H9 (cell line): ENCODE measurements around the gene BNIP1. TPM values are rescaled to one million over a fixed set of nuclear protein-coding genes. Genes with fewer than 3 reads are reported as not detected.

Experiments
- DNase-seq: peaks from one replicate; pipeline ENCODE4 v3.0.0-alpha.2; 2017
- H2AFZ ChIP-seq: one replicate; pipeline ENCODE4 v1.6.1; 2013; ENCODE audit warnings: mild to moderate bottlenecking, low read length, control low read depth, moderate library complexity
- H2AK5ac ChIP-seq: 2 replicates; pipeline ENCODE4 v1.6.1; 2013; ENCODE audit warnings: low read length, control low read depth, mixed read lengths; ENCODE audit not compliant: insufficient read length
- H2BK120ac ChIP-seq: one replicate; pipeline ENCODE4 v1.6.1; 2013; ENCODE audit warnings: low read depth, mild to moderate bottlenecking, low read length, control low read depth, inconsistent platforms; ENCODE audit not compliant: poor library complexity, severe bottlenecking
- H2BK12ac ChIP-seq: 2 replicates; pipeline ENCODE4 v1.6.1; 2013; ENCODE audit warnings: low read length, control low read depth, mixed read lengths, low read depth; ENCODE audit not compliant: insufficient read length
- H2BK15ac ChIP-seq: 2 replicates; pipeline ENCODE4 v1.6.1; 2013; ENCODE audit warnings: low read depth, low read length, control low read depth
- H2BK20ac ChIP-seq: one replicate; pipeline ENCODE4 v1.6.1; 2013; ENCODE audit warnings: low read depth, mild to moderate bottlenecking, low read length, control low read depth, inconsistent platforms; ENCODE audit not compliant: poor library complexity, severe bottlenecking
- H2BK5ac ChIP-seq: 2 replicates; pipeline ENCODE4 v1.6.1; 2013; ENCODE audit warnings: low read length, control low read depth, mixed read lengths; ENCODE audit not compliant: insufficient read length
- H3K14ac ChIP-seq: 2 replicates; pipeline ENCODE4 v1.6.1; 2013; ENCODE audit warnings: low read length, control low read depth; ENCODE audit not compliant: insufficient read depth
- H3K18ac ChIP-seq: 2 replicates; pipeline ENCODE4 v1.6.1; 2013; ENCODE audit warnings: low read depth, mild to moderate bottlenecking, mixed read lengths, low read length, control low read depth; ENCODE audit not compliant: insufficient read length
- H3K23ac ChIP-seq: 2 replicates; pipeline ENCODE4 v1.6.1; 2013; ENCODE audit warnings: low read length, control low read depth, mixed read lengths, low read depth; ENCODE audit not compliant: insufficient read length
- H3K23me2 ChIP-seq: 2 replicates; pipeline ENCODE4 v1.6.1; 2013; ENCODE audit warnings: low read depth, mild to moderate bottlenecking, mixed read lengths, low read length, control low read depth; ENCODE audit not compliant: insufficient read length, poor library complexity, severe bottlenecking
- H3K27ac ChIP-seq: 2 replicates; pipeline ENCODE4 v1.5.1; 2013; ENCODE audit warnings: low read length, control low read depth, mixed read lengths, low read depth; ENCODE audit not compliant: insufficient read length
- H3K27me3 ChIP-seq: 2 replicates; pipeline ENCODE4 v1.6.1; 2013; ENCODE audit warnings: low read length, control low read depth, inconsistent platforms; ENCODE audit not compliant: insufficient read depth
- H3K4ac ChIP-seq: 2 replicates; pipeline ENCODE4 v1.6.1; 2013; ENCODE audit warnings: low read depth, mild to moderate bottlenecking, control low read depth, inconsistent platforms, low read length, moderate library complexity
- H3K4me1 ChIP-seq: 2 replicates; pipeline ENCODE4 v1.6.1; 2013; ENCODE audit warnings: low read length, control low read depth, inconsistent platforms; ENCODE audit not compliant: insufficient read depth
- H3K4me2 ChIP-seq: 2 replicates; pipeline ENCODE4 v1.6.1; 2013; ENCODE audit warnings: low read length, control low read depth, mixed read lengths; ENCODE audit not compliant: insufficient read length, insufficient read depth
- H3K56ac ChIP-seq: 2 replicates; pipeline ENCODE4 v1.6.1; 2013; ENCODE audit warnings: low read depth, mild to moderate bottlenecking, mixed read lengths, low read length, control low read depth; ENCODE audit not compliant: insufficient read length
- H3K79me1 ChIP-seq: 2 replicates; pipeline ENCODE4 v1.6.1; 2013; ENCODE audit warnings: low read depth, mild to moderate bottlenecking, moderate library complexity, low read length, control low read depth, inconsistent platforms; ENCODE audit not compliant: insufficient read depth, poor library complexity, severe bottlenecking
- H3K79me2 ChIP-seq: 2 replicates; pipeline ENCODE4 v1.6.1; 2013; ENCODE audit warnings: low read length, control low read depth, inconsistent platforms; ENCODE audit not compliant: insufficient read depth
- H3K9ac ChIP-seq: 2 replicates; pipeline ENCODE4 v1.6.1; 2013; ENCODE audit warnings: low read length, control low read depth, mixed read lengths; ENCODE audit not compliant: insufficient read length; ENCODE audit errors: extremely low read depth
- H3K9me3 ChIP-seq: one replicate; pipeline ENCODE4 v1.6.1; 2013; ENCODE audit warnings: low read depth, low read length, inconsistent platforms; ENCODE audit not compliant: control insufficient read depth
- H3T11ph ChIP-seq: one replicate; pipeline ENCODE4 v1.6.1; 2013; ENCODE audit warnings: mild to moderate bottlenecking, low read length, control low read depth, inconsistent platforms
- H4K20me1 ChIP-seq: one replicate; pipeline ENCODE4 v1.6.1; 2013; ENCODE audit not compliant: control insufficient read depth, insufficient read length, insufficient read depth
- H4K5ac ChIP-seq: 2 replicates; pipeline ENCODE4 v1.6.1; 2013; ENCODE audit warnings: low read depth, mild to moderate bottlenecking, mixed read lengths, low read length, control low read depth; ENCODE audit not compliant: insufficient read length
- H4K8ac ChIP-seq: replicated peaks from 2 replicates; pipeline ENCODE4 v1.6.1; 2013; ENCODE audit warnings: low read length, control low read depth, mixed read lengths, low read depth; ENCODE audit not compliant: insufficient read length
- H4K91ac ChIP-seq: 2 replicates; pipeline ENCODE4 v1.6.1; 2013; ENCODE audit warnings: low read depth, mild to moderate bottlenecking, moderate library complexity, mixed read lengths, low read length, control low read depth; ENCODE audit not compliant: insufficient read length
- H3K27ac Mint-ChIP-seq, 3 experiments: 2 replicates in 2 of 3; 3 replicates in 1 of 3; pipeline ENCODE4 v1.8.0; 2020 to 2021; ENCODE audit warnings: mixed read lengths in 3 of 3, mild to moderate bottlenecking in 1 of 3, moderate library complexity in 1 of 3
- H3K27me3 Mint-ChIP-seq: 2 replicates; pipeline ENCODE4 v1.8.0; 2021; ENCODE audit warnings: low read depth, mild to moderate bottlenecking, moderate library complexity, mixed read lengths
- H3K36me3 Mint-ChIP-seq, 3 experiments: 2 replicates in 2 of 3; 3 replicates in 1 of 3; pipeline ENCODE4 v1.8.0; 2020 to 2021; ENCODE audit warnings: low read depth in 3 of 3, mixed read lengths in 3 of 3; ENCODE audit not compliant: insufficient read depth in 1 of 3
- H3K4me1 Mint-ChIP-seq, 2 experiments: 2 replicates each; pipeline ENCODE4 v1.8.0; 2020; ENCODE audit warnings: mixed read lengths in 2 of 2
- H3K4me3 Mint-ChIP-seq, 2 experiments: 2 replicates in 1 of 2; 3 replicates in 1 of 2; pipeline ENCODE4 v1.8.0; 2020 to 2021; ENCODE audit warnings: mild to moderate bottlenecking in 2 of 2, mixed read lengths in 2 of 2, moderate library complexity in 1 of 2
- H3K9me3 Mint-ChIP-seq, 2 experiments: 2 replicates in 1 of 2; 3 replicates in 1 of 2; pipeline ENCODE4 v1.8.0; 2020; ENCODE audit warnings: mild to moderate bottlenecking in 2 of 2, mixed read lengths in 2 of 2, moderate library complexity in 1 of 2
- CTCF ChIP-seq: fragments of 200-600 bp; sonication (generic); conservative IDR thresholded peaks from 3 replicates; pipeline ENCODE4 v1.8.0; 2021; ENCODE audit warnings: antibody characterized with exemption, mild to moderate bottlenecking
- WGBS: extraction: QIAGEN DNeasy Blood & Tissue Kit; methylation state at CpG from one replicate; pipeline ENCODE4 v1.1.7; 2013; ENCODE audit warnings: missing lambda C conversion rate, low lambda C conversion rate, mixed read lengths; ENCODE audit not compliant: insufficient read length; ENCODE audit errors: extremely low coverage; 5-methylcytosine and 5-hydroxymethylcytosine counted together
- total RNA-seq: library from RNA; stranded (reverse); gene quantifications from 2 replicates; pipeline ENCODE4 v1.2.1, GENCODE V29; 2021

Gene BNIP1
- total RNA-seq, 1 experiment from 2014 or later: 8.8 TPM

- no peak overlapping the region for H2AK5ac ChIP-seq
- no peaks in the 10 kb centered on the region for H3K27me3 Mint-ChIP-seq
- WGBS: no CpG with 5 or more reads among the region's 2 CpGs
- no peak overlapping the region for H3K56ac ChIP-seq
- H3K4me1 Mint-ChIP-seq: no peaks in the 10 kb centered on the region
- no peak overlapping the region for H3K4me3 Mint-ChIP-seq
- TF ChIP-seq CTCF: no peak
- H2BK12ac ChIP-seq: no peak overlapping the region
- H3K23me2 ChIP-seq: no peaks in the 10 kb centered on the region
- no peak overlapping the region for H2BK5ac ChIP-seq
- H4K91ac ChIP-seq: no peak overlapping the region
- no peak overlapping the region for H3K18ac ChIP-seq
- no peak overlapping the region for H3K9ac ChIP-seq
- H3K9me3 ChIP-seq: no peaks in the 10 kb centered on the region
- no peak overlapping the region for H3T11ph ChIP-seq
- H3K79me2 ChIP-seq: no peaks in the 10 kb centered on the region
- no peak overlapping the region for H4K5ac ChIP-seq
- H3K27ac ChIP-seq: no peak overlapping the region
- no peak overlapping the region for H2BK15ac ChIP-seq
- no peak overlapping the region for H2AFZ ChIP-seq
- DNase-seq: no peak
- no peaks in the 10 kb centered on the region for H3K79me1 ChIP-seq
- H4K20me1 ChIP-seq: no peaks in the 10 kb centered on the region
- no peak overlapping the region for H3K27ac Mint-ChIP-seq
- no peak overlapping the region for H4K8ac ChIP-seq
- H3K23ac ChIP-seq: no peak overlapping the region
- no peak overlapping the region for H2BK120ac ChIP-seq
- no peak overlapping the region for H3K14ac ChIP-seq
- H2BK20ac ChIP-seq: no peak overlapping the region
- no peak overlapping the region for H3K4ac ChIP-seq
- peaks cover 3 to 9% (median 8%) of the 10 kb centered on the region in 3 experiments; a peak in 5 of 7 replicates for H3K36me3 Mint-ChIP-seq
- peaks cover 9 to 12% of the 10 kb centered on the region in 2 experiments for H3K9me3 Mint-ChIP-seq
- no peak overlapping the region for H3K4me2 ChIP-seq
- no peaks in the 10 kb centered on the region for H3K27me3 ChIP-seq
- H3K4me1 ChIP-seq: no peaks in the 10 kb centered on the region
Observed at GRCh38 chr5:173101245-173101644, 43.1 kb upstream of the BNIP1 start.
